VCaP (cell line): ENCODE data around the gene CFAP43.
"Not testable (repeated sequence)": the region's sequence is repeated elsewhere in the genome, so short reads cannot be mapped to it uniquely, and the experiment has no call there.

Experiments used
- H3K27ac ChIP-seq: fragments of 450-650 bp; 2 replicates; pipeline ENCODE4 v1.5.1; 2017
- TF ChIP-seq, protein P1 (sequence below): fragments of 450-650 bp; conservative IDR thresholded peaks from 2 replicates; pipeline ENCODE4 v1.5.1; 2017; ENCODE audit warnings: mild to moderate bottlenecking, moderate library complexity

Gene CFAP43

DNA sequence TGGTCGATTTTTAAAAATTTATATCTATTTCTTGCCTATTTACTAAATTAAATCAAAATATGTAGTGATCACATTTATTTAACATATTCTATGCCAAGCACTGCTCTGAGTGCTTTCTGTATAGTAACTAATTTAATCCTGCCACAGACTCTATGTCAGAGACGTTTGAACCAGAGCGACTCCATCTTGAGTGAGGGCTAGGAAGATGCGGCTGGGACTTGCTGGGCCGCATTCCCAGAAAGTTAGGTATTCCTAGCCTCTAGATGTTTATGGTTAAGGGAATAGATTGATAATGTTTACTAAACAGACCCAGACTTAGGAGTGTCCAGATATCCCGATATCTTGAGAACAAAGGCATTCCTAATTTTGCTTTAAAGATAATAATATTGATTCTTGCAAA, 19.3 kb upstream of the CFAP43 start:
- no peak overlapping the region for H3K27ac ChIP-seq
- TF ChIP-seq, protein P1, sequence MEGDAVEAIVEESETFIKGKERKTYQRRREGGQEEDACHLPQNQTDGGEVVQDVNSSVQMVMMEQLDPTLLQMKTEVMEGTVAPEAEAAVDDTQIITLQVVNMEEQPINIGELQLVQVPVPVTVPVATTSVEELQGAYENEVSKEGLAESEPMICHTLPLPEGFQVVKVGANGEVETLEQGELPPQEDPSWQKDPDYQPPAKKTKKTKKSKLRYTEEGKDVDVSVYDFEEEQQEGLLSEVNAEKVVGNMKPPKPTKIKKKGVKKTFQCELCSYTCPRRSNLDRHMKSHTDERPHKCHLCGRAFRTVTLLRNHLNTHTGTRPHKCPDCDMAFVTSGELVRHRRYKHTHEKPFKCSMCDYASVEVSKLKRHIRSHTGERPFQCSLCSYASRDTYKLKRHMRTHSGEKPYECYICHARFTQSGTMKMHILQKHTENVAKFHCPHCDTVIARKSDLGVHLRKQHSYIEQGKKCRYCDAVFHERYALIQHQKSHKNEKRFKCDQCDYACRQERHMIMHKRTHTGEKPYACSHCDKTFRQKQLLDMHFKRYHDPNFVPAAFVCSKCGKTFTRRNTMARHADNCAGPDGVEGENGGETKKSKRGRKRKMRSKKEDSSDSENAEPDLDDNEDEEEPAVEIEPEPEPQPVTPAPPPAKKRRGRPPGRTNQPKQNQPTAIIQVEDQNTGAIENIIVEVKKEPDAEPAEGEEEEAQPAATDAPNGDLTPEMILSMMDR = no peak

DNA sequence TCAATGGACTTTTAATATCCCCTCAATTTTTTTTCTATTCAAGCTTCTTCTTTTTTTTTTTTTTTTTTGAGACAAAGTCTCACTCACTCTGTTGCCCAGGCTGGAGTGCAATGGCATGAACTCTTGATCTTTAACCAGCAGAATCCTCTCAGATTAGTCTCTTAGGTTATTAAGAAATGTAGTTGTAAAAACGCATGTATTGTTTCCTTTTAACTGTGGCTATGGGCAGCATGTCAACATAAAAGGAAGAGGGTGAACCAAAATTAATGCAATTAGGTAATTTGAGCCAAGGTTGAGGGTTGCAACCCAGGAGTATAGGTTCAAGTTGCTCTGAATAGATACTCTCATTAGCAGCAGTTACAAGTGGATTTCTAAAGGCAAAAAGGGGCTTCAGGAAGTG, 18.2 kb upstream of the CFAP43 start:
- TF ChIP-seq, protein P1 = no peak
- H3K27ac ChIP-seq = no peak overlapping the region

DNA sequence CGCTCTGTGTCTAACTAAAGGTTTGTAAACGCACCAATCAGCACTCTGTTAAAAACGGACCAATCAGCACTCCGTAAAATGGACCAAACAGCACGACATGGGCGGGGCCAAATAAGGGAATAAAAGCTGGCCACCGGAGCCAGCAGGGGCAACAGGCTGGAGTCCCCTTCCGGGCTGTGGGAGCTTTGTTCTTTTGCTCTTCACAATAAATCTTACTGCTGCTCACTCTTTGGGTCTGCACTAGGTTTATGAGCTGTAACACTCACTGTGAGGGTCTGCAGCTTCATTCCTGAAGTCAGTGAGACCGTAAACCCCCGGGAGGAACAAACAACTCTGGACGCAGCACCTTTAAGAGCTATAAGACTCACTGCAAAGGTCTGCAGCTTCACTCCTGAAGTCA, 16.8 kb upstream of the CFAP43 start:
- not testable (repeated sequence) for H3K27ac ChIP-seq

DNA sequence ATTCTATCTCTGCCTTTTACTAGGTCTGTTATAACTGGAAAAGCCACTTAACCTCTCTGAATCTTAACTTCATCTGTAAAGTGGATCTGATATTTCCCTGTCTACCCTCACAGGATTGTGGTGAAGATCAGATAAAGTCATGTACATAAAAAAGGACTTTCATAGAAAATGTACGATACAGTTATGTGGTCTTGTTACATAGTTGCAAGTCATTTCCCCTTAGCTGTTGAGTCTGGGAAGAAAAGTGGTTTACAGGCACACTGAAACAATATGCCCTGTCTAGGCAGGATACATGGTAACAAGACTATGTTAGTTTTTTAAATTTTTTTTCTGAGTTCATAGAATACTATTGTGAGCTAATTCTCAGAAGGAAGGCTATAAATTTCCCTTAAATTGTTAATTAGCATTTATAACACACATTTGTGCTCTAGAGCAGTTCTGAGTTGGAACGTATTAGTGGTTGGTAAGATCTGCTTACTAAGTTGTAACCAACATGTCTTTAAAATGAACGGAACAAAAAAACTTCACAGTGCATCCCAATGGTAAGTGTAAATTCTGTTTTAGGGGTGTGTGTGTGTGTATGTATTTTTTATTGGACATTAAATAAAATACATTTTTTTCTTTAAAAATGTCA, 15.5 kb upstream of the CFAP43 start:
- TF ChIP-seq, protein P1 = no peak
- H3K27ac ChIP-seq = no peak overlapping the region

DNA sequence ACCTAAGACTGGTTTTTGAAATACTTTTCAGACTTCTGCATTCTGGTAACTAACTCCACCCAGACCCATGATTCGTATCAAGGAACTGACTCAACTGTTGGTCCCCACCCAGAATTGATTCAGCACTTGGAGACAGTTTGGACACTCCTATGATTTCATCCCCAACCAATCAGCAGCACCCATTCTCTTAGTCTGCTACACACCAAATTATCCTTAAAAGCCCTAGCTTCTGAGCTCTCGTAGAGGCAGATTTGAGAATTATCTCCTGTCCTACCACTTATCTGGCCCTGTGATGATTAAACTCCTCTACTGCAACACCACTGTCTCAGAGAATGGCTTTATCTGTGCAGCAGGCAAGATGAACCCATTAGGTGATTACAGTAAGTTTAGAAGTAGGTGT, 14.8 kb upstream of the CFAP43 start:
- no peak overlapping the region for H3K27ac ChIP-seq
- TF ChIP-seq, protein P1 = no peak

DNA sequence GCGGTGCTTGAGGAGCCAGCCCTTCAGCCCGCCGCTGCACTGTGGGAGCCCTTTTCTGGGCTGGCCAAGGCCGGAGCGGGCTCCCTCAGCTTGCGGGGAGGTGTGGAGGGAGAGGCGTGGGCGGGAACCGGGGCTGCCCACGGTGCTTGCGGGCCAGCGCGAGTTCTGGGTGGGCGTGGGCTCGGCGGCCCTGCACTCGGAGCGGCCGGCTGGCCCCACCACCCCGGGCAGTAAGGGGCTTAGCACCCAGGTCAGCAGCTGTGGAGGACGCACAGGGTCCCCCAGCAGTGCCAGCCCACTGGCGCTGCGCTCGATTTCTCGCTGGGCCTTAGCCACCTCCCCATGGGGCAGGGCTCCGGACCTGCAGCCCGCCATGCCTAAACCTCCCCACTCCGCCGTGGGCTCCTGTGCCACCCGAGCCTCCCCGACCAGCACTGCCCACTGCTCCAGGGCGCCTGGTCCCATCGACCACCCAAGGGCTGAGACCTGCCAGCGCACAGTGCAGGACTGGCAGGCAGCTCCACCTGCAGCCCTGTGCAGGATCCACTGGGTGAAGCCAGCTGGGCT, 13.0 kb upstream of the CFAP43 start:
- TF ChIP-seq, protein P1 = no peak
- H3K27ac ChIP-seq = no peak overlapping the region

DNA sequence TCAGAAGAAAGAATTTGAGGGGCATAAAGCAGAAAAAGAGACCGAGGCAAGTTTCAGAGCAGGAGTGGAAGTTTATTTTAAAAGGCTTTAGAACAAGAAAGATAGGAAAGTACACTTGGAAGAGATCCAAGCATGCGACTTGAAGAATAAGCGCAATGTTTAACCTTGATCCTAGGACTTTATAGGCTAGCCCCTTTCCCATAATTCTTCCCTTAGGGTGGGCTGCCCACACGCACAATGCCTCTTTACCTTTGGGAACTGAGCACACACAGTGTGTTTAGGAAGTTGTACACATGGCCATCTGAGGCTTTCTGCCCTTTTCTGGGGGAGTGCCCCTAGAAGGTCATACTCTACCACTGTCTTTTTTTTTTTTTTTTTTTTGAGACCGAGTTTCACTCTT, 11.3 kb upstream of the CFAP43 start:
- no peak overlapping the region for H3K27ac ChIP-seq
- TF ChIP-seq, protein P1 = no peak

DNA sequence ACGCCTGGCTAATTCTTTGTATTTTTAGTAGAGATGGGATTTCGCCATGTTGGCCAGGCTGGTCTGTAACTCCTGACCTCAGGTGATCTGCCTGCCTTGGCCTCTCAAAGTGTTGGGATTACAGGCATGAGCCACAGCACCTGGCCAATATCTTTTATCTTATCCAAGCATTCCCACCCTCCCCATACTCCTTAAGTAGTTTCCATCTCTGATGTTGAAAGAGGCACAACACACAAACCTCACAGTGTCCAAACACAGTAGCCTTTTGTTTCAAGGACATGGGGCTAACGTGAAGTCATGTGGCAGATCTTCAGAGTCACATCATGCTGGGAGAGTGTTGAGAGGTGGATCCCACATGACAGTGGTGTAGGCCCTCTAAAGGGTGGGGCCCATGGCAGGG, 10.8 kb upstream of the CFAP43 start:
- not testable (repeated sequence) for H3K27ac ChIP-seq

DNA sequence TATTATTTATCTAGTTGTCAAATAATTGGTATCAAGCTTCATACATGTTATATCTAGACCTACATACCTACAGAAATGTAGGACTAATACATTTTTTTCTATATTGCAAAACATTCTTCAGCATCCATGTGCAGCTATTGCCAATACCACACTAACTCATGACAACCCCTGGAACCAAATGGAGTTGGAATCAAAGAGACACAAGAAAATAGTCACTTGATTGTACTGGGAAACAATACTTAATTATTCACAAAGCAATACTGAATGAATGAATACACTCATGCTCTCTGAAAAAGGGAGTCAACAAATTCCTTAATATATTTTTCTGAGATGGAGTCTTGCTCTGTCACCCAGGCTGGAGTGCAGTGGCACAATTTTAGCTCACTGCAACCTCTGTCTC, 10.4 kb upstream of the CFAP43 start:
- no peak overlapping the region for H3K27ac ChIP-seq
- TF ChIP-seq, protein P1 = no peak
